H9 (cell line): ENCODE results near the gene MYH14. TPM values are rescaled to one million over a fixed set of nuclear protein-coding genes. Genes with fewer than 3 reads are reported as not detected.

Experiments used
- DNase-seq: peaks from one replicate; pipeline ENCODE4 v3.0.0-alpha.2; 2017
- H2AFZ ChIP-seq: one replicate; pipeline ENCODE4 v1.6.1; 2013; ENCODE audit warnings: mild to moderate bottlenecking, low read length, control low read depth, moderate library complexity
- H2AK5ac ChIP-seq: 2 replicates; pipeline ENCODE4 v1.6.1; 2013; ENCODE audit warnings: low read length, control low read depth, mixed read lengths; ENCODE audit not compliant: insufficient read length
- H2BK120ac ChIP-seq: one replicate; pipeline ENCODE4 v1.6.1; 2013; ENCODE audit warnings: low read depth, mild to moderate bottlenecking, low read length, control low read depth, inconsistent platforms; ENCODE audit not compliant: poor library complexity, severe bottlenecking
- H2BK12ac ChIP-seq: 2 replicates; pipeline ENCODE4 v1.6.1; 2013; ENCODE audit warnings: low read length, control low read depth, mixed read lengths, low read depth; ENCODE audit not compliant: insufficient read length
- H2BK15ac ChIP-seq: 2 replicates; pipeline ENCODE4 v1.6.1; 2013; ENCODE audit warnings: low read depth, low read length, control low read depth
- H2BK20ac ChIP-seq: one replicate; pipeline ENCODE4 v1.6.1; 2013; ENCODE audit warnings: low read depth, mild to moderate bottlenecking, low read length, control low read depth, inconsistent platforms; ENCODE audit not compliant: poor library complexity, severe bottlenecking
- H2BK5ac ChIP-seq: 2 replicates; pipeline ENCODE4 v1.6.1; 2013; ENCODE audit warnings: low read length, control low read depth, mixed read lengths; ENCODE audit not compliant: insufficient read length
- H3K14ac ChIP-seq: 2 replicates; pipeline ENCODE4 v1.6.1; 2013; ENCODE audit warnings: low read length, control low read depth; ENCODE audit not compliant: insufficient read depth
- H3K18ac ChIP-seq: 2 replicates; pipeline ENCODE4 v1.6.1; 2013; ENCODE audit warnings: low read depth, mild to moderate bottlenecking, mixed read lengths, low read length, control low read depth; ENCODE audit not compliant: insufficient read length
- H3K23ac ChIP-seq: 2 replicates; pipeline ENCODE4 v1.6.1; 2013; ENCODE audit warnings: low read length, control low read depth, mixed read lengths, low read depth; ENCODE audit not compliant: insufficient read length
- H3K23me2 ChIP-seq: 2 replicates; pipeline ENCODE4 v1.6.1; 2013; ENCODE audit warnings: low read depth, mild to moderate bottlenecking, mixed read lengths, low read length, control low read depth; ENCODE audit not compliant: insufficient read length, poor library complexity, severe bottlenecking
- H3K27ac ChIP-seq: 2 replicates; pipeline ENCODE4 v1.5.1; 2013; ENCODE audit warnings: low read length, control low read depth, mixed read lengths, low read depth; ENCODE audit not compliant: insufficient read length
- H3K27me3 ChIP-seq: 2 replicates; pipeline ENCODE4 v1.6.1; 2013; ENCODE audit warnings: low read length, control low read depth, inconsistent platforms; ENCODE audit not compliant: insufficient read depth
- H3K4ac ChIP-seq: 2 replicates; pipeline ENCODE4 v1.6.1; 2013; ENCODE audit warnings: low read depth, mild to moderate bottlenecking, control low read depth, inconsistent platforms, low read length, moderate library complexity
- H3K4me1 ChIP-seq: 2 replicates; pipeline ENCODE4 v1.6.1; 2013; ENCODE audit warnings: low read length, control low read depth, inconsistent platforms; ENCODE audit not compliant: insufficient read depth
- H3K4me2 ChIP-seq: 2 replicates; pipeline ENCODE4 v1.6.1; 2013; ENCODE audit warnings: low read length, control low read depth, mixed read lengths; ENCODE audit not compliant: insufficient read length, insufficient read depth
- H3K56ac ChIP-seq: 2 replicates; pipeline ENCODE4 v1.6.1; 2013; ENCODE audit warnings: low read depth, mild to moderate bottlenecking, mixed read lengths, low read length, control low read depth; ENCODE audit not compliant: insufficient read length
- H3K79me1 ChIP-seq: 2 replicates; pipeline ENCODE4 v1.6.1; 2013; ENCODE audit warnings: low read depth, mild to moderate bottlenecking, moderate library complexity, low read length, control low read depth, inconsistent platforms; ENCODE audit not compliant: insufficient read depth, poor library complexity, severe bottlenecking
- H3K79me2 ChIP-seq: 2 replicates; pipeline ENCODE4 v1.6.1; 2013; ENCODE audit warnings: low read length, control low read depth, inconsistent platforms; ENCODE audit not compliant: insufficient read depth
- H3K9ac ChIP-seq: 2 replicates; pipeline ENCODE4 v1.6.1; 2013; ENCODE audit warnings: low read length, control low read depth, mixed read lengths; ENCODE audit not compliant: insufficient read length; ENCODE audit errors: extremely low read depth
- H3K9me3 ChIP-seq: one replicate; pipeline ENCODE4 v1.6.1; 2013; ENCODE audit warnings: low read depth, low read length, inconsistent platforms; ENCODE audit not compliant: control insufficient read depth
- H3T11ph ChIP-seq: one replicate; pipeline ENCODE4 v1.6.1; 2013; ENCODE audit warnings: mild to moderate bottlenecking, low read length, control low read depth, inconsistent platforms
- H4K20me1 ChIP-seq: one replicate; pipeline ENCODE4 v1.6.1; 2013; ENCODE audit not compliant: control insufficient read depth, insufficient read length, insufficient read depth
- H4K5ac ChIP-seq: 2 replicates; pipeline ENCODE4 v1.6.1; 2013; ENCODE audit warnings: low read depth, mild to moderate bottlenecking, mixed read lengths, low read length, control low read depth; ENCODE audit not compliant: insufficient read length
- H4K8ac ChIP-seq: replicated peaks from 2 replicates; pipeline ENCODE4 v1.6.1; 2013; ENCODE audit warnings: low read length, control low read depth, mixed read lengths, low read depth; ENCODE audit not compliant: insufficient read length
- H4K91ac ChIP-seq: 2 replicates; pipeline ENCODE4 v1.6.1; 2013; ENCODE audit warnings: low read depth, mild to moderate bottlenecking, moderate library complexity, mixed read lengths, low read length, control low read depth; ENCODE audit not compliant: insufficient read length
- H3K27ac Mint-ChIP-seq, 3 experiments: 2 replicates in 2 of 3; 3 replicates in 1 of 3; pipeline ENCODE4 v1.8.0; 2020 to 2021; ENCODE audit warnings: mixed read lengths in 3 of 3, mild to moderate bottlenecking in 1 of 3, moderate library complexity in 1 of 3
- H3K27me3 Mint-ChIP-seq: 2 replicates; pipeline ENCODE4 v1.8.0; 2021; ENCODE audit warnings: low read depth, mild to moderate bottlenecking, moderate library complexity, mixed read lengths
- H3K36me3 Mint-ChIP-seq, 3 experiments: 2 replicates in 2 of 3; 3 replicates in 1 of 3; pipeline ENCODE4 v1.8.0; 2020 to 2021; ENCODE audit warnings: low read depth in 3 of 3, mixed read lengths in 3 of 3; ENCODE audit not compliant: insufficient read depth in 1 of 3
- H3K4me1 Mint-ChIP-seq, 2 experiments: 2 replicates each; pipeline ENCODE4 v1.8.0; 2020; ENCODE audit warnings: mixed read lengths in 2 of 2
- H3K4me3 Mint-ChIP-seq, 2 experiments: 2 replicates in 1 of 2; 3 replicates in 1 of 2; pipeline ENCODE4 v1.8.0; 2020 to 2021; ENCODE audit warnings: mild to moderate bottlenecking in 2 of 2, mixed read lengths in 2 of 2, moderate library complexity in 1 of 2
- H3K9me3 Mint-ChIP-seq, 2 experiments: 2 replicates in 1 of 2; 3 replicates in 1 of 2; pipeline ENCODE4 v1.8.0; 2020; ENCODE audit warnings: mild to moderate bottlenecking in 2 of 2, mixed read lengths in 2 of 2, moderate library complexity in 1 of 2
- total RNA-seq: library from RNA; stranded (reverse); gene quantifications from 2 replicates; pipeline ENCODE4 v1.2.1, GENCODE V29; 2021
- TF ChIP-seq, protein P1 (sequence below): fragments of 200-600 bp; sonication (generic); conservative IDR thresholded peaks from 3 replicates; pipeline ENCODE4 v1.8.0; 2021; ENCODE audit warnings: antibody characterized with exemption, mild to moderate bottlenecking

The MYH14 gene
- total RNA-seq, 1 experiment from 2014 or later: 27.7 TPM

- H3K4me1 Mint-ChIP-seq: peaks cover 6 to 11% of the 10 kb centered on the region in 2 experiments
- H2BK20ac ChIP-seq: no peak overlapping the region
- no peak overlapping the region for H3K4me2 ChIP-seq
- no peak overlapping the region for H3K18ac ChIP-seq
- no peak overlapping the region for H2BK12ac ChIP-seq
- H2BK15ac ChIP-seq: no peak overlapping the region
- H3K36me3 Mint-ChIP-seq: peaks cover 28 to 39% (median 32%) of the 10 kb centered on the region in 3 experiments
- no peaks in the 10 kb centered on the region for H3K9me3 ChIP-seq
- H3K79me2 ChIP-seq: no peaks in the 10 kb centered on the region
- no peak overlapping the region for H3K4me3 Mint-ChIP-seq
- H3T11ph ChIP-seq: no peak overlapping the region
- H4K91ac ChIP-seq: no peak overlapping the region
- H3K4me1 ChIP-seq: no peaks in the 10 kb centered on the region
- no peak overlapping the region for H3K4ac ChIP-seq
- H4K5ac ChIP-seq: no peak overlapping the region
- no peaks in the 10 kb centered on the region for H4K20me1 ChIP-seq
- no peak overlapping the region for H2AFZ ChIP-seq
- H3K9me3 Mint-ChIP-seq: peaks cover under 1 to 10% of the 10 kb centered on the region in 2 experiments; a peak in 4 of 5 replicates
- no peak overlapping the region for H2BK5ac ChIP-seq
- no peak overlapping the region for H3K56ac ChIP-seq
- no peak overlapping the region for H3K23ac ChIP-seq
- H3K9ac ChIP-seq: no peak overlapping the region
- no peak for DNase-seq
- H3K27me3 ChIP-seq: no peaks in the 10 kb centered on the region
- H2BK120ac ChIP-seq: no peak overlapping the region
- H4K8ac ChIP-seq: no peak overlapping the region
- no peak overlapping the region for H2AK5ac ChIP-seq
- TF ChIP-seq, protein P1, sequence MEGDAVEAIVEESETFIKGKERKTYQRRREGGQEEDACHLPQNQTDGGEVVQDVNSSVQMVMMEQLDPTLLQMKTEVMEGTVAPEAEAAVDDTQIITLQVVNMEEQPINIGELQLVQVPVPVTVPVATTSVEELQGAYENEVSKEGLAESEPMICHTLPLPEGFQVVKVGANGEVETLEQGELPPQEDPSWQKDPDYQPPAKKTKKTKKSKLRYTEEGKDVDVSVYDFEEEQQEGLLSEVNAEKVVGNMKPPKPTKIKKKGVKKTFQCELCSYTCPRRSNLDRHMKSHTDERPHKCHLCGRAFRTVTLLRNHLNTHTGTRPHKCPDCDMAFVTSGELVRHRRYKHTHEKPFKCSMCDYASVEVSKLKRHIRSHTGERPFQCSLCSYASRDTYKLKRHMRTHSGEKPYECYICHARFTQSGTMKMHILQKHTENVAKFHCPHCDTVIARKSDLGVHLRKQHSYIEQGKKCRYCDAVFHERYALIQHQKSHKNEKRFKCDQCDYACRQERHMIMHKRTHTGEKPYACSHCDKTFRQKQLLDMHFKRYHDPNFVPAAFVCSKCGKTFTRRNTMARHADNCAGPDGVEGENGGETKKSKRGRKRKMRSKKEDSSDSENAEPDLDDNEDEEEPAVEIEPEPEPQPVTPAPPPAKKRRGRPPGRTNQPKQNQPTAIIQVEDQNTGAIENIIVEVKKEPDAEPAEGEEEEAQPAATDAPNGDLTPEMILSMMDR: no peak
- H3K27ac Mint-ChIP-seq: no peak overlapping the region
- no peaks in the 10 kb centered on the region for H3K23me2 ChIP-seq
- H3K14ac ChIP-seq: no peak overlapping the region
- H3K27ac ChIP-seq: no peak overlapping the region
- peaks cover 9% of the 10 kb centered on the region; the same call in 1 of the 2 replicates for H3K27me3 Mint-ChIP-seq
- no peaks in the 10 kb centered on the region for H3K79me1 ChIP-seq
Measured at GRCh38 chr19:50340331-50340730, 136.9 kb downstream of the MYH14 start.
